ENCODE results near the gene TP53TG3B. TPM values are rescaled to one million over a fixed set of nuclear protein-coding genes. Genes with fewer than 3 reads are reported as not detected.
A peak's percentile ranks its signal among the peaks of the same experiment; 100 is the strongest.
"Not testable (repeated sequence)": the region's sequence is repeated elsewhere in the genome, so short reads cannot be mapped to it uniquely, and the experiment has no call there.

TP53TG3B gene, protein sequence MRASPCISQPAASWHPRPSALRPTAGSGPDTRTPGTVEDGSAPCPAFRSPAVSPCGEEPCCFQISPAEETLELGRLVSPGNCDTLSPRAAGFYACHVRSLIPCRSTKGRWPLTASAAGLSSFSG
- not detected for total RNA-seq
- polyA plus RNA-seq: under 1 TPM in 1 of 3 donors, not detected in 2; 0.06 TPM
- long read RNA-seq, donor 1: 0 reads
- long read RNA-seq, donor 2: 0 reads

DNA sequence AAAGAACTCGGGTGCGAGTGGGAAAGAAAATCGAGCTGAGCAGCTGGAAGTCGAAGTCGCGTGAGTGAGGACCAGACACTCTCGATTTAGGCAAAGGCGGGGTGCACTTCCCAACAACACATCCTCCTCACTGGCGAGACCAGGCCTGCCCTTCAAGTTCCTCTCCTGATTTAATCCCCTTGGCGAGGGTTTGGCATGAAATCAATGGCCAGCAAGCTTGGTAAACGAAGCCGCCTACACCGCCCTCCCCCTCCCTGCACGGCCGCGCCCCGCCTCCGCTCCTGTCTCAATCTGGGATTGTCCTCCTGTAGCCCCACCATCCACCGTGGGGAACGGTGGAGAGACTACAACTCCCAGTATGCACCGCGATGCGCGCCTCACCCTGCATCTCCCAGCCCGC, at the start of gene TP53TG3B:
Gene TP53TG3B (plus strand): TSS at position 301 of the 400 bp plus-strand sequence. CDS start 68 bp downstream, at position 369.
- H3K27me3 ChIP-seq (ENCODE audit: insufficient read depth in 3 of 3, low read length in 2 of 3); H3K9me3 ChIP-seq; H3K27ac ChIP-seq; H3K36me3 ChIP-seq (ENCODE audit: insufficient read depth in 1 of 2, low read depth in 1 of 2); DNase-seq; H3K4me3 ChIP-seq; ATAC-seq; intact Hi-C loops (cut with DNase I); H3K4me1 ChIP-seq: not testable (repeated sequence)
- WGBS, 3 donors: no CpG with 5 or more reads among the region's 25 CpGs

- H3K27me3 ChIP-seq (ENCODE audit: insufficient read depth in 3 of 3, low read length in 2 of 3); H3K36me3 ChIP-seq (ENCODE audit: insufficient read depth in 1 of 2, low read depth in 1 of 2); ATAC-seq; H3K9me3 ChIP-seq; DNase-seq; H3K4me1 ChIP-seq; H3K27ac ChIP-seq; intact Hi-C loops (cut with DNase I); H3K4me3 ChIP-seq: not testable (repeated sequence)
- WGBS, 3 donors: 46 to 76% (median 55%) methylated on average over 4 of the region's 4 CpGs
These were observed 24.2 kb upstream of the TP53TG3B start for GRCh38 chr16:33336226-33337012.

GRCh38 chr16:33337627-33338542, 22.8 kb upstream of the TP53TG3B start:
- H3K4me1 ChIP-seq; H3K4me3 ChIP-seq; H3K27ac ChIP-seq; H3K9me3 ChIP-seq; H3K27me3 ChIP-seq (ENCODE audit: insufficient read depth in 3 of 3, low read length in 2 of 3); ATAC-seq; intact Hi-C loops (cut with DNase I); DNase-seq; H3K36me3 ChIP-seq (ENCODE audit: insufficient read depth in 1 of 2, low read depth in 1 of 2): not testable (repeated sequence)
- 50 to 72% (median 57%) methylated on average over 5 of the region's 5 CpGs for WGBS, 3 donors

DNA sequence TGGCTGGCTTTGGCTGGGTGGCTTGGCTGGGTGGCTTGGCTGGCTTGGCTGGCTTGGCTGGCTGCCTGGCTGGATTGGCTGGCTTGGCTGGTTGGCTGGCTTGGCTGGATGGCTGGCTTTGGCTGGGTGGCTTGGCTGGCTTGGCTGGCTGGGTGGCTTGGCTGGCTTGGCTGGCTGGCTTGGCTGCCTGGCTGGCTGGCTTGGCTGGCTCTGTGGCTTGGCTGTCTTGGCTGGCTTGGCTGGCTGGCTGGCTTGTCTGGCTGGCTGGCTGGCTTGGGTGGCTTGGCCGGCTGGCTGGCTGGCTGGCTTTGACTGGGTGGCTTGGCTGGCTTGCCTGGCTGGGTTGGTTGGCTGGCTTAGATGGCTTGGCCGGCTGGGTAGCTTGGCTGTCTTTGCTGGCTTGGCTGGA, 22.1 kb upstream of the TP53TG3B start:
- DNase-seq; H3K27me3 ChIP-seq (ENCODE audit: insufficient read depth in 3 of 3, low read length in 2 of 3); H3K27ac ChIP-seq; H3K4me1 ChIP-seq; H3K4me3 ChIP-seq; intact Hi-C loops (cut with DNase I); ATAC-seq; H3K36me3 ChIP-seq (ENCODE audit: insufficient read depth in 1 of 2, low read depth in 1 of 2); H3K9me3 ChIP-seq: not testable (repeated sequence)
- 51 to 61% (median 54%) methylated on average over 2 of the region's 2 CpGs for WGBS, 3 donors

- H3K36me3 ChIP-seq (ENCODE audit: insufficient read depth in 1 of 2, low read depth in 1 of 2); H3K9me3 ChIP-seq; H3K4me3 ChIP-seq; H3K27ac ChIP-seq; DNase-seq; intact Hi-C loops (cut with DNase I); H3K27me3 ChIP-seq (ENCODE audit: insufficient read depth in 3 of 3, low read length in 2 of 3); H3K4me1 ChIP-seq: not testable (repeated sequence)
- peak in 2 of 4 donors; percentile 37 to 66 for ATAC-seq
- 56 to 73% (median 60%) methylated on average over 3 of the region's 4 CpGs for WGBS, 3 donors
These were observed 21.3 kb upstream of the TP53TG3B start for GRCh38 chr16:33339093-33340061.

Other genes with a start within 250 kb of the TP53TG3B start
- not detected for gene TP53TG3C, start 166.6 kb upstream of the TP53TG3B start, total RNA-seq
- under 1 TPM in 1 of 3 donors, not detected in 2; 0.46 TPM for gene TP53TG3C, start 166.6 kb upstream of the TP53TG3B start, polyA plus RNA-seq
- not detected for gene TP53TG3E, start 56.5 kb upstream of the TP53TG3B start, total RNA-seq
- gene TP53TG3E, start 56.5 kb upstream of the TP53TG3B start, polyA plus RNA-seq: not detected
- not detected for gene TP53TG3F, start 98.8 kb downstream of the TP53TG3B start, total RNA-seq
- gene TP53TG3F, start 98.8 kb downstream of the TP53TG3B start, polyA plus RNA-seq: not detected